GM21447 (cell line): ENCODE data around the gene CHD1.

Source experiments
- ATAC-seq: cut with Tn5 transposase; IDR thresholded peaks from one replicate; pipeline ENCODE4 v1.9.1; 2021; ENCODE audit not compliant: unreplicated experiment

CHD1 gene

GRCh38 chr5:98904780-98905179 is 24.0 kb downstream of the CHD1 start:
- no peak for ATAC-seq

- no peak for ATAC-seq
These were observed 26.1 kb downstream of the CHD1 start for GRCh38 chr5:98902733-98903132.

- ATAC-seq = no peak
These were observed 29.4 kb downstream of the CHD1 start for GRCh38 chr5:98899456-98899855.

- ATAC-seq = no peak
These were observed 30.1 kb downstream of the CHD1 start for GRCh38 chr5:98898743-98899142.

- ATAC-seq = no peak
These were observed 37.2 kb downstream of the CHD1 start for GRCh38 chr5:98891591-98891990.

- ATAC-seq = no peak
These were observed 48.2 kb downstream of the CHD1 start for GRCh38 chr5:98880598-98880997.

- ATAC-seq = no peak
These were observed 48.7 kb downstream of the CHD1 start for GRCh38 chr5:98880151-98880550.

GRCh38 chr5:98877600-98877999 is 51.2 kb downstream of the CHD1 start:
- ATAC-seq = no peak

GRCh38 chr5:98872674-98873073 is 56.1 kb downstream of the CHD1 start:
- no peak for ATAC-seq

- ATAC-seq = no peak
These were observed 63.1 kb downstream of the CHD1 start for GRCh38 chr5:98865690-98866089.

GRCh38 chr5:98847054-98847453 is 81.8 kb downstream of the CHD1 start:
- no peak for ATAC-seq

- no peak for ATAC-seq
These were observed 82.3 kb downstream of the CHD1 start for GRCh38 chr5:98846520-98846919.

- no peak for ATAC-seq
These were observed 82.9 kb downstream of the CHD1 start for GRCh38 chr5:98845878-98846277.

GRCh38 chr5:98844865-98845264 is 83.9 kb downstream of the CHD1 start:
- ATAC-seq = no peak

- ATAC-seq = no peak
These were observed 85.3 kb downstream of the CHD1 start for GRCh38 chr5:98843481-98843880.

- ATAC-seq = no peak
These were observed 87.9 kb downstream of the CHD1 start for GRCh38 chr5:98840946-98841345.

- peak; percentile 77 for ATAC-seq
These were observed 89.1 kb downstream of the CHD1 start for GRCh38 chr5:98839469-98840383.

- ATAC-seq = no peak
These were observed 92.6 kb downstream of the CHD1 start for GRCh38 chr5:98836175-98836574.

GRCh38 chr5:98827588-98828284 is 101.1 kb downstream of the CHD1 start:
- no peak for ATAC-seq

- peak; percentile 72 for ATAC-seq
These were observed 101.6 kb downstream of the CHD1 start for GRCh38 chr5:98827161-98827560.

GRCh38 chr5:98825582-98826375 is 103.0 kb downstream of the CHD1 start:
- no peak for ATAC-seq
